IMR-90 (cell line): ENCODE data around the gene IL36G. TPM values are rescaled to one million over a fixed set of nuclear protein-coding genes. Genes with fewer than 3 reads are reported as not detected.

Source experiments
- ATAC-seq: fragments of 200-7000 bp; cut with Tn5 transposase; 2 replicates; pipeline ENCODE4 v1.9.1; 2020; ENCODE audit warnings: low read depth, mild to moderate bottlenecking, moderate library complexity
- Bru-seq: library from RNA; stranded (reverse); fragments of 400-500 nt; gene quantifications from one replicate; lab custom pipeline; 2021; lab: Mats Ljungman, UMichigan
- BruChase-seq, 2 experiments: library from RNA; stranded (reverse); fragments of 400-500 nt; gene quantifications; one replicate each; lab custom pipeline; 2021; lab: Mats Ljungman, UMichigan
- BruUV-seq: library from RNA; stranded (reverse); fragments of 400-500 nt; replicated peaks from 2 replicates; lab custom pipeline; 2021; lab: Mats Ljungman, UMichigan
- CTCF ChIA-PET: fragments of 300-600 bp; formaldehyde crosslinking; extraction: SDS; loops from one replicate; lab custom pipeline; 2021; ENCODE audit warnings: antibody characterized with exemption; lab: Yijun Ruan, JAX
- POLR2A ChIA-PET: fragments of 300-600 bp; sonication (Branson Sonifier 250); formaldehyde crosslinking; loops from one replicate; lab custom pipeline; 2022; ENCODE audit warnings: antibody characterized with exemption; ENCODE audit not compliant: unreplicated experiment; lab: Charles Lee
- DNase-seq: peaks from one replicate; pipeline ENCODE4 v3.0.0; 2013
- H2AFZ ChIP-seq: replicated peaks from 2 replicates; pipeline ENCODE3; 2013; ENCODE audit warnings: low read length, mild to moderate bottlenecking; ENCODE audit not compliant: poor library complexity
- H2AK5ac ChIP-seq: 2 replicates; pipeline ENCODE4 v1.6.1; 2013; ENCODE audit warnings: low read depth, low read length, inconsistent platforms
- H2AK9ac ChIP-seq: replicated peaks from 2 replicates; pipeline ENCODE3; 2013; ENCODE audit warnings: mild to moderate bottlenecking, low read depth, low read length, moderate library complexity; ENCODE audit not compliant: poor library complexity
- H2BK120ac ChIP-seq: 2 replicates; pipeline ENCODE4 v1.6.1; 2013; ENCODE audit warnings: low read depth, low read length, inconsistent platforms
- H2BK15ac ChIP-seq: 3 replicates; pipeline ENCODE4 v1.6.1; 2013; ENCODE audit warnings: low read depth, low read length, inconsistent platforms
- H2BK20ac ChIP-seq: 2 replicates; pipeline ENCODE4 v1.6.1; 2013; ENCODE audit warnings: low read depth, mild to moderate bottlenecking, inconsistent platforms, low read length, moderate library complexity
- H2BK5ac ChIP-seq: 2 replicates; pipeline ENCODE4 v1.6.1; 2013; ENCODE audit warnings: mild to moderate bottlenecking, low read depth, low read length, inconsistent platforms; ENCODE audit not compliant: poor library complexity, severe bottlenecking
- H3K14ac ChIP-seq: replicated peaks from 2 replicates; pipeline ENCODE4 v1.6.1; 2013; ENCODE audit warnings: low read depth, low read length, inconsistent platforms
- H3K18ac ChIP-seq: 2 replicates; pipeline ENCODE4 v1.6.1; 2013; ENCODE audit warnings: low read depth, low read length, control low read depth
- H3K23ac ChIP-seq: 2 replicates; pipeline ENCODE4 v1.6.1; 2013; ENCODE audit warnings: low read depth, low read length, inconsistent platforms
- H3K27ac ChIP-seq: 2 replicates; pipeline ENCODE4 v1.5.1; 2013; ENCODE audit warnings: mild to moderate bottlenecking, control low read depth, low read length; ENCODE audit not compliant: insufficient read depth
- H3K27me3 ChIP-seq: 2 replicates; pipeline ENCODE4 v1.6.1; 2013; ENCODE audit warnings: low read length; ENCODE audit not compliant: control insufficient read depth, insufficient read depth
- H3K36me3 ChIP-seq: 2 replicates; pipeline ENCODE4 v1.6.1; 2013; ENCODE audit warnings: low read length, mixed read lengths; ENCODE audit not compliant: control insufficient read depth, insufficient read depth
- H3K4ac ChIP-seq: 2 replicates; pipeline ENCODE4 v1.6.1; 2013; ENCODE audit warnings: low read depth, low read length, inconsistent platforms
- H3K4me1 ChIP-seq: 2 replicates; pipeline ENCODE4 v1.6.1; 2013; ENCODE audit warnings: low read length, mixed read lengths; ENCODE audit not compliant: control insufficient read depth, insufficient read depth
- H3K4me2 ChIP-seq: 2 replicates; pipeline ENCODE4 v1.6.1; 2013; ENCODE audit warnings: low read depth, mild to moderate bottlenecking, control low read depth, low read length, moderate library complexity
- H3K4me3 ChIP-seq: 2 replicates; pipeline ENCODE4 v1.5.1; 2013; ENCODE audit warnings: low read depth, mild to moderate bottlenecking, control low read depth, low read length, moderate library complexity; ENCODE audit not compliant: insufficient read depth
- H3K56ac ChIP-seq: 2 replicates; pipeline ENCODE4 v1.6.1; 2013; ENCODE audit warnings: low read length, inconsistent platforms; ENCODE audit not compliant: insufficient read depth; ENCODE audit errors: extremely low read depth
- H3K79me1 ChIP-seq, 2 experiments: 2 replicates each; pipeline ENCODE4 v1.6.1; 2013; ENCODE audit warnings: low read length in 2 of 2, inconsistent platforms in 1 of 2, low read depth in 1 of 2
- H3K9ac ChIP-seq: 2 replicates; pipeline ENCODE4 v1.6.1; 2013; ENCODE audit warnings: low read depth, low read length, control low read depth
- H3K9me1 ChIP-seq: 2 replicates; pipeline ENCODE4 v1.6.1; 2013; ENCODE audit warnings: low read length, inconsistent platforms; ENCODE audit not compliant: insufficient read depth
- H3K9me3 ChIP-seq: 2 replicates; pipeline ENCODE4 v1.6.1; 2013; ENCODE audit warnings: low read length; ENCODE audit not compliant: control insufficient read depth, insufficient read depth
- H4K20me1 ChIP-seq: 2 replicates; pipeline ENCODE4 v1.6.1; 2013; ENCODE audit warnings: low read length, inconsistent platforms; ENCODE audit not compliant: insufficient read depth
- H4K5ac ChIP-seq: 2 replicates; pipeline ENCODE4 v1.6.1; 2013; ENCODE audit warnings: mild to moderate bottlenecking, low read depth, low read length, control low read depth
- H4K8ac ChIP-seq, 2 experiments: 2 replicates each; pipeline ENCODE4 v1.6.1; 2013; ENCODE audit warnings: low read depth in 2 of 2, low read length in 2 of 2, control low read depth in 1 of 2, inconsistent platforms in 1 of 2
- H4K91ac ChIP-seq: 2 replicates; pipeline ENCODE4 v1.6.1; 2013; ENCODE audit warnings: low read depth, low read length, inconsistent platforms; ENCODE audit not compliant: insufficient read depth
- CEBPB ChIP-seq: IDR thresholded peaks from 2 replicates; pipeline ENCODE4 v1.6.1; 2012; ENCODE audit warnings: low read depth, low read length, improper control_type of control experiment
- CHD1 ChIP-seq: IDR thresholded peaks from 2 replicates; pipeline ENCODE4 v1.6.1; 2012; ENCODE audit warnings: low read depth, low read length, improper control_type of control experiment
- CTCF ChIP-seq: conservative IDR thresholded peaks from 2 replicates; pipeline ENCODE4 v1.5.1; 2012; ENCODE audit warnings: mild to moderate bottlenecking, low read depth, low read length, improper control_type of control experiment
- ELK1 ChIP-seq: fragments of 150-350 bp; IDR thresholded peaks from 2 replicates; pipeline ENCODE4 v1.6.1; 2016; ENCODE audit warnings: low read depth, mild to moderate bottlenecking, low read length, moderate library complexity, borderline replicate concordance
- FOS ChIP-seq: fragments of 150-350 bp; IDR thresholded peaks from 2 replicates; pipeline ENCODE4 v1.6.1; 2016; ENCODE audit warnings: low read depth, low read length
- MAZ ChIP-seq: IDR thresholded peaks from 2 replicates; pipeline ENCODE4 v1.6.1; 2012; ENCODE audit warnings: low read depth, mild to moderate bottlenecking, low read length, improper control_type of control experiment, moderate library complexity, borderline replicate concordance
- MXI1 ChIP-seq: IDR thresholded peaks from 2 replicates; pipeline ENCODE4 v1.6.1; 2012; ENCODE audit warnings: low read depth, mild to moderate bottlenecking, low read length, moderate library complexity, borderline replicate concordance
- NFE2L2 ChIP-seq: fragments of 150-350 bp; IDR thresholded peaks from 2 replicates; pipeline ENCODE4 v1.6.1; 2016; ENCODE audit warnings: low read depth, mild to moderate bottlenecking, low read length
- POLR2A ChIP-seq: IDR thresholded peaks from 2 replicates; pipeline ENCODE4 v1.6.1; 2012; ENCODE audit warnings: mild to moderate bottlenecking, low read depth, low read length
- RCOR1 ChIP-seq: IDR thresholded peaks from 2 replicates; pipeline ENCODE4 v1.6.1; 2012; ENCODE audit warnings: mild to moderate bottlenecking, low read length, improper control_type of control experiment; ENCODE audit not compliant: insufficient replicate concordance
- SMC3 ChIP-seq: fragments of 150-350 bp; IDR thresholded peaks from 2 replicates; pipeline ENCODE4 v1.6.1; 2016; ENCODE audit warnings: low read depth, mild to moderate bottlenecking, antibody characterized with exemption, low read length, moderate library complexity
- USF2 ChIP-seq: fragments of 150-350 bp; IDR thresholded peaks from 2 replicates; pipeline ENCODE4 v1.6.1; 2017; ENCODE audit warnings: mild to moderate bottlenecking, antibody characterized with exemption, low read length, low read depth
- WGBS, 2 experiments: methylation state at CpG; one replicate each; pipeline versions ENCODE4 v1.1.5 to v1.1.7; 2013; ENCODE audit warnings: missing lambda C conversion rate in 2 of 2; ENCODE audit not compliant: insufficient read length in 1 of 2; ENCODE audit errors: extremely low coverage in 2 of 2; 5-methylcytosine and 5-hydroxymethylcytosine counted together
- dilution Hi-C: fragments of 300-500 bp; cut with HindIII; formaldehyde crosslinking; loops from one replicate; pipeline ENCODE4 v1.14.3; 2018; ENCODE audit warnings: low sequenced_read_pairs; ENCODE audit not compliant: unreplicated experiment
- in situ Hi-C: fragments of 300-500 bp; cut with MboI; formaldehyde crosslinking; loops from 3 replicates; pipeline ENCODE4 v1.14.3; 2019; ENCODE audit warnings: low sequenced_read_pairs, inconsistent platforms, mixed read lengths
- intact Hi-C: fragments of 100-400 bp; cut with micrococcal nuclease; formaldehyde crosslinking; loops from 2 replicates; pipeline ENCODE4 v1.10.0; 2022
- long read RNA-seq: library from polyadenylated mRNA; unstranded; transcript quantifications from one replicate; pipeline ENCODE4 v2.0.0, GENCODE V29; 2021; ENCODE audit not compliant: unreplicated experiment
- polyA plus RNA-seq, 3 experiments: library from polyadenylated mRNA; depleted of rRNA; stranded (reverse); fragments of >200 nt; gene quantifications; 2 replicates each; pipeline ENCODE4 v1.2.3, GENCODE V29; 2012; ENCODE audit warnings: low replicate concordance in 1 of 3
- total RNA-seq: library from RNA; depleted of rRNA; stranded (reverse); fragments of >200 nt; gene quantifications from 2 replicates; pipeline ENCODE4 v1.2.3, GENCODE V29; 2012; rRNA removed

The IL36G gene
- total RNA-seq: not detected in 2 replicates
- not detected in 2 replicates for polyA plus RNA-seq (2012; rRNA removed)
- not detected in 2 replicates for polyA plus RNA-seq (2012; cell fraction: cytosol; rRNA removed)
- not detected in 2 replicates for polyA plus RNA-seq (2012; cell fraction: nucleus; rRNA removed; ENCODE audit: low replicate concordance)
- Bru-seq, nascent RNA: not detected
- not detected for BruChase-seq, experiment 1, labeled RNA remaining after a 6-hour chase
- BruChase-seq, experiment 2, labeled RNA remaining after a 2-hour chase: not detected
- long read RNA-seq: 0 reads

- no peak within 1 kb of the TSS for H2BK5ac ChIP-seq
- CTCF ChIA-PET: no interaction called here
Measured at GRCh38 chr2:112977559-112978056, at the start of gene IL36G. TSS of gene IL36G (plus strand) at chr2:112978006. CDS start at chr2:112978639, 633 bp downstream.

More at GRCh38 chr2:112977559-112978056, at the start of gene IL36G:
- Histone ChIP-seq H3K14ac (no peak within 1 kb of the TSS; the same call in 1 of the 2 replicates), H3K23ac (no peak within 1 kb of the TSS), H3K18ac (no peak within 1 kb of the TSS), H3K4me1 (no peaks in the 10 kb centered on the region), H4K5ac (no peak within 1 kb of the TSS), H3K9ac (no peak within 1 kb of the TSS), H2BK15ac (no peak within 1 kb of the TSS), H2BK120ac (no peak within 1 kb of the TSS), H3K9me3 (no peaks in the 10 kb centered on the region), H2BK20ac (no peak within 1 kb of the TSS), H3K79me1 (no peaks in the 10 kb centered on the region), H3K36me3 (no peaks in the 10 kb centered on the region), H3K9me1 (no peaks in the 10 kb centered on the region), H3K56ac (no peak within 1 kb of the TSS), H3K4me2 (no peak within 1 kb of the TSS), H2AK5ac (no peak within 1 kb of the TSS), H3K27ac (no peak within 1 kb of the TSS), H3K4ac (no peak within 1 kb of the TSS), H2AK9ac (no peak within 1 kb of the TSS), H4K20me1 (no peaks in the 10 kb centered on the region), H3K27me3 (peaks cover 18% of the 10 kb centered on the region), H2AFZ (no peak within 1 kb of the TSS), H4K91ac (no peak within 1 kb of the TSS), H4K8ac (no peak within 1 kb of the TSS), H3K4me3 (no peak within 1 kb of the TSS)
- 70% methylated on average over 4 of the region's 7 CpGs; no CpG with 5 or more reads in 1 of the 2 experiments for WGBS, 2 experiments
- in situ Hi-C loops (no loop called here), dilution Hi-C loops (no loop called here), intact Hi-C loops (no loop called here)
- TF ChIP-seq CEBPB (no peak), FOS (no peak), RCOR1 (no peak), CTCF (no peak), NFE2L2 (no peak), POLR2A (no peak), MXI1 (no peak), CHD1 (no peak), SMC3 (no peak), ELK1 (no peak), MAZ (no peak), USF2 (no peak)
- POLR2A ChIA-PET: no interaction called here
- DNase-seq: no peak
- no TSS peak for BruUV-seq
- ATAC-seq: no peak
